HepG2 (cell line): Measurements from ENCODE around the gene CBLN3. TPM values are rescaled to one million over a fixed set of nuclear protein-coding genes. Genes with fewer than 3 reads are reported as not detected.

Experiments used
- AFF4 ChIP-seq: sonication (generic); formaldehyde crosslinking; IDR thresholded peaks from 2 replicates; pipeline ENCODE4 v1.4.0; 2020; ENCODE audit warnings: missing genetic modification reagents
- DDIT3 ChIP-seq: sonication (generic); formaldehyde crosslinking; IDR thresholded peaks from 2 replicates; pipeline ENCODE4 v1.4.0; 2020; ENCODE audit warnings: mild to moderate bottlenecking, missing genetic modification reagents
- GABPA ChIP-seq, 2 experiments: IDR thresholded peaks; 2 replicates each; pipeline ENCODE4 v1.6.1; 2011 to 2016; ENCODE audit warnings: low read depth in 2 of 2, low read length in 1 of 2, missing biosample characterization in 1 of 2, missing genetic modification characterization in 1 of 2
- GPBP1L1 ChIP-seq: sonication (generic); formaldehyde crosslinking; IDR thresholded peaks from 2 replicates; pipeline ENCODE4 v1.5.0; 2020; ENCODE audit warnings: mild to moderate bottlenecking, missing genetic modification reagents
- HBP1 ChIP-seq: IDR thresholded peaks from 2 replicates; pipeline ENCODE4 v1.6.1; 2016; ENCODE audit warnings: low read depth, control low read depth
- HDAC1 ChIP-seq: sonication (generic); formaldehyde crosslinking; IDR thresholded peaks from 2 replicates; pipeline ENCODE4 v1.5.1; 2020; ENCODE audit warnings: mild to moderate bottlenecking, missing genetic modification reagents
- MTF2 ChIP-seq: sonication (generic); formaldehyde crosslinking; IDR thresholded peaks from 2 replicates; pipeline ENCODE4 v1.5.0; 2020; ENCODE audit warnings: missing genetic modification reagents, borderline replicate concordance
- PATZ1 ChIP-seq: sonication (generic); formaldehyde crosslinking; IDR thresholded peaks from 2 replicates; pipeline ENCODE4 v1.4.0; 2020; ENCODE audit warnings: missing genetic modification reagents
- RELA ChIP-seq: sonication (generic); formaldehyde crosslinking; IDR thresholded peaks from 2 replicates; pipeline ENCODE4 v1.4.0; 2020; ENCODE audit warnings: missing genetic modification reagents
- SIX1 ChIP-seq: sonication (generic); formaldehyde crosslinking; IDR thresholded peaks from 2 replicates; pipeline ENCODE4 v1.4.0; 2020; ENCODE audit warnings: missing genetic modification reagents, borderline replicate concordance
- SMARCC2 ChIP-seq: fragments of 450-650 bp; IDR thresholded peaks from 2 replicates; pipeline ENCODE4 v1.6.1; 2017; ENCODE audit warnings: antibody characterized with exemption, mild to moderate bottlenecking
- TBX2 ChIP-seq: sonication (generic); formaldehyde crosslinking; IDR thresholded peaks from 2 replicates; pipeline ENCODE4 v1.5.0; 2020; ENCODE audit warnings: missing genetic modification reagents, mild to moderate bottlenecking, borderline replicate concordance
- ZC3H13 ChIP-seq: sonication (generic); formaldehyde crosslinking; IDR thresholded peaks from 2 replicates; pipeline ENCODE4 v1.8.1; 2023; ENCODE audit warnings: mild to moderate bottlenecking, missing genetic modification reagents, moderate library complexity
- ZFP1 ChIP-seq: IDR thresholded peaks from 2 replicates; pipeline ENCODE4 v1.6.1; 2016
- ZFP37 ChIP-seq: sonication (generic); formaldehyde crosslinking; IDR thresholded peaks from 2 replicates; pipeline ENCODE4 v1.4.0; 2020; ENCODE audit warnings: missing genetic modification reagents, borderline replicate concordance
- ZFYVE20 ChIP-seq: sonication (generic); formaldehyde crosslinking; IDR thresholded peaks from 2 replicates; pipeline ENCODE4 v1.8.0; 2023; ENCODE audit warnings: low read depth, mild to moderate bottlenecking, moderate library complexity, missing genetic modification reagents, borderline replicate concordance
- ZNF136 ChIP-seq: sonication (generic); formaldehyde crosslinking; IDR thresholded peaks from 2 replicates; pipeline ENCODE4 v1.8.1; 2022; ENCODE audit warnings: low read depth, mild to moderate bottlenecking, moderate library complexity, missing genetic modification reagents
- ZNF230 ChIP-seq: sonication (generic); formaldehyde crosslinking; IDR thresholded peaks from 2 replicates; pipeline ENCODE4 v1.4.0; 2020; ENCODE audit warnings: mild to moderate bottlenecking, missing genetic modification reagents
- ZNF557 ChIP-seq: sonication (generic); formaldehyde crosslinking; IDR thresholded peaks from 2 replicates; pipeline ENCODE4 v1.4.0; 2020; ENCODE audit warnings: missing genetic modification reagents
- ZNF788 ChIP-seq: sonication (generic); formaldehyde crosslinking; IDR thresholded peaks from 2 replicates; pipeline ENCODE4 v1.5.0; 2020; ENCODE audit warnings: mild to moderate bottlenecking, missing genetic modification reagents, borderline replicate concordance
- ZNF816 ChIP-seq: sonication (generic); formaldehyde crosslinking; IDR thresholded peaks from 2 replicates; pipeline ENCODE4 v1.8.0; 2022; ENCODE audit warnings: missing genetic modification reagents, mild to moderate bottlenecking, borderline replicate concordance
- polyA plus RNA-seq, 8 experiments: library from polyadenylated mRNA; depleted of rRNA in 3 of 8; stranded (reverse) in 7 of 8; unstranded in 1 of 8; fragments of >200 nt; fragmentation: Illumina TruSeq in 4 of 8; extraction: Trizol in 4 of 8; gene quantifications; 2 replicates each; pipeline versions ENCODE4 v1.2.1 to v1.2.3, GENCODE V29; 2011 to 2016; ENCODE audit warnings: low read depth in 4 of 8, missing spikeins in 1 of 8, mixed read lengths in 1 of 8; ENCODE audit not compliant: insufficient read depth in 1 of 8
- total RNA-seq, 5 experiments: library from RNA; depleted of rRNA; stranded (reverse); fragments of >200 nt; fragmentation: Illumina TruSeq; extraction: Trizol; gene quantifications; 2 replicates each; pipeline ENCODE4 v1.2.3, GENCODE V29; 2016; ENCODE audit warnings: low read depth in 1 of 5

Gene CBLN3
- total and polyA plus RNA-seq, 2 of the 13 experiments (the other 11 are each of a cell fraction or from before 2014, with no cell fraction given), result 0.66 to 0.98 TPM

GRCh38 chr14:24436355-24437019 lies 7.0 kb upstream of the CBLN3 start (continued):
- TF ChIP-seq ZNF557 (CRISPR knock-in tag) (no peak), AFF4 (CRISPR knock-in tag) (no peak), HDAC1 (CRISPR knock-in tag) (no peak), ZNF816 (CRISPR knock-in tag) (no peak), TBX2 (CRISPR knock-in tag) (peak; percentile 26; the same call in 1 of the 2 replicates), ZFYVE20 (CRISPR knock-in tag) (no peak), RELA (no peak), GABPA (IDR thresholded peaks at IDR 0.05; ENCODE audit: low read depth, low read length) (no peak), GABPA (CRISPR knock-in tag; IDR thresholded peaks at IDR 0.05; ENCODE audit: low read depth) (no peak), DDIT3 (no peak), ZC3H13 (no peak), SMARCC2 (no peak), ZNF788 (CRISPR knock-in tag) (no peak), ZNF230 (0 out of 2 replicates have a peak, but pooled peaks have one; percentile 37), SIX1 (0 out of 2 replicates have a peak, but pooled peaks have one; percentile 53), ZNF136 (CRISPR knock-in tag) (0 out of 2 replicates have a peak, but pooled peaks have one; percentile 51), MTF2 (CRISPR knock-in tag) (no peak), GPBP1L1 (no peak), ZFP37 (CRISPR knock-in tag) (peak; percentile 57; the same call in 1 of the 2 replicates), ZFP1 (CRISPR knock-in tag) (no peak), PATZ1 (CRISPR knock-in tag) (0 out of 2 replicates have a peak, but pooled peaks have one; percentile 10), HBP1 (CRISPR knock-in tag) (peak; percentile 26; the same call in 1 of the 2 replicates)
